ENCODE results near the gene COL27A1. TPM values are rescaled to one million over a fixed set of nuclear protein-coding genes. Genes with fewer than 3 reads are reported as not detected.

The COL27A1 gene
- total RNA-seq, 1 donor from 2014 or later, result 13.0 TPM

DNA sequence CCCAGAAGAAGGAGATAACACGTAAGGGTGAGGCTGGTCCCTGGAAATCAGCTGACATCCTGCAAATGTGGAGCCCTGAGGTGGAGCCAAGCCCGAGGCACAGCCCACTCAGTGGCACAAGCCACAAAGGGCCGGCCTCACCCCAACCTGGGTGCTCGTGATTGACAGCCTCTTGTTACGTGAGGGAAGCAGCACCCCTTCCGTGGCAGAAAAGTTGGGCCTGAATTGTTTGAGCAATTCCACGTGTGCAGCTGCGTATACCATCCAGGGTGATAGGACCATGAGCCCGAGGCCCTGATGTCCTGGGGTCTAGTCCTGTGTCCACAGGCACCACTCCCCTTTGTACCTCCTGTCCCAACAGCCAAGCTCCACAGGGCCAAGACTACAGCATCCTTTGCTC, 179.2 kb downstream of the COL27A1 start:
- Histone ChIP-seq H3K27me3 (ENCODE audit: low read depth) (no peaks in the 10 kb centered on the region), H3K4me1 (no peaks in the 10 kb centered on the region), H3K27ac (no peak overlapping the region), H3K36me3 (peaks cover 46% of the 10 kb centered on the region), H3K4me3 (no peak overlapping the region), H3K9me3 (no peaks in the 10 kb centered on the region)
- ATAC-seq (no peak), DNase-seq (no peak)
- intact Hi-C loops (cut with DNase I), result no loop called here
- TF ChIP-seq, protein P1, sequence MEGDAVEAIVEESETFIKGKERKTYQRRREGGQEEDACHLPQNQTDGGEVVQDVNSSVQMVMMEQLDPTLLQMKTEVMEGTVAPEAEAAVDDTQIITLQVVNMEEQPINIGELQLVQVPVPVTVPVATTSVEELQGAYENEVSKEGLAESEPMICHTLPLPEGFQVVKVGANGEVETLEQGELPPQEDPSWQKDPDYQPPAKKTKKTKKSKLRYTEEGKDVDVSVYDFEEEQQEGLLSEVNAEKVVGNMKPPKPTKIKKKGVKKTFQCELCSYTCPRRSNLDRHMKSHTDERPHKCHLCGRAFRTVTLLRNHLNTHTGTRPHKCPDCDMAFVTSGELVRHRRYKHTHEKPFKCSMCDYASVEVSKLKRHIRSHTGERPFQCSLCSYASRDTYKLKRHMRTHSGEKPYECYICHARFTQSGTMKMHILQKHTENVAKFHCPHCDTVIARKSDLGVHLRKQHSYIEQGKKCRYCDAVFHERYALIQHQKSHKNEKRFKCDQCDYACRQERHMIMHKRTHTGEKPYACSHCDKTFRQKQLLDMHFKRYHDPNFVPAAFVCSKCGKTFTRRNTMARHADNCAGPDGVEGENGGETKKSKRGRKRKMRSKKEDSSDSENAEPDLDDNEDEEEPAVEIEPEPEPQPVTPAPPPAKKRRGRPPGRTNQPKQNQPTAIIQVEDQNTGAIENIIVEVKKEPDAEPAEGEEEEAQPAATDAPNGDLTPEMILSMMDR (IDR thresholded peaks at IDR 0.05), result no peak

DNA sequence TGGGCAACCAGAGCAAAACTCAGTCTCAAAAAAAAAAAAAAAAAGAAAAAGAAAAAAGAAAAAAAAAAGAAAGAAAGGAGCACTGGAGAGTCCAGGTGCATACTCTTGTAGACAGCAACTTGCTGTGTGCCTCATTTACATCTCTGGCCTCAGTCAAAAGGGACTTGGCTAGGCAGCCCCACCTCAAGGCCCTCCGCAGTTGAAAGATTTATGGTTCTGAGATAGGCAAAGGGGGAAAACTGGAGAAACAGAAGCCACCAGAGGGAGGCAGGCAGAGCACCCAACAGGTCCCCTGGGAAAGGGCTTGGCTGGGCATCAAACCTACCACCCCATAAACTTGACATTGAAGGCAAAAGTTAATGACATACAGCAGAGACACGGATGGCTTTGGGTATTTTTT, 180.4 kb downstream of the COL27A1 start:
- intact Hi-C loops (cut with DNase I), result no loop called here
- Histone ChIP-seq H3K9me3 (no peaks in the 10 kb centered on the region), H3K4me1 (no peaks in the 10 kb centered on the region), H3K4me3 (no peak overlapping the region), H3K27me3 (ENCODE audit: low read depth) (no peaks in the 10 kb centered on the region), H3K27ac (no peak overlapping the region), H3K36me3 (peaks cover 59% of the 10 kb centered on the region)
- ATAC-seq (no peak), DNase-seq (no peak)
- TF ChIP-seq, protein P1 (IDR thresholded peaks at IDR 0.05), result no peak

DNA sequence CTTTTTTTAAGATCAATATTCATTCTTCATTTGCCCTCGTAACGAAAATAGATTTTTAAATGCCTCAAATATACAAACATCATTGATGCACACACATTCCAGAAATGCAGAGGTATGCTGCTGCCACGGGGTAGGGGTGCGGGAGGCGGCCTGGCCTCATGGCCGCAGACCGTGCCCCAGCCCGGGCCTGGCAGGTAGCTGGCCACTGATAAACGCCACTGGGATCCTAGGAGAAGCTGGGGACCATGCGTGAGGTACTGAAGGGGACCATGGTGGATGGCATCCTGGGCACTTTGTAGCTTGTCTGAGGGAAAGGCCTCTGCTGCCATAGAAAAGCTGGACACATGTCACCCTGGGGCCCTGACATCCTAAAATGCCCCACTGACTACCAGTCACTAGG, 180.8 kb downstream of the COL27A1 start:
- no peak for DNase-seq
- intact Hi-C loops (cut with DNase I), result no loop called here
- Histone ChIP-seq H3K27me3 (ENCODE audit: low read depth) (no peaks in the 10 kb centered on the region), H3K4me1 (no peaks in the 10 kb centered on the region), H3K4me3 (no peak overlapping the region), H3K27ac (no peak overlapping the region), H3K36me3 (peaks cover 63% of the 10 kb centered on the region), H3K9me3 (no peaks in the 10 kb centered on the region)
- no peak for ATAC-seq
- TF ChIP-seq, protein P1 (IDR thresholded peaks at IDR 0.05), result no peak

- intact Hi-C loops (cut with DNase I), result no loop called here
- no peaks in the 10 kb centered on the region for H3K27me3 ChIP-seq (ENCODE audit: low read depth)
- TF ChIP-seq, protein P1 (IDR thresholded peaks at IDR 0.05), result no peak
- no peaks in the 10 kb centered on the region for H3K4me1 ChIP-seq
- DNase-seq (no peak), ATAC-seq (no peak)
- peaks cover 70% of the 10 kb centered on the region for H3K36me3 ChIP-seq
- H3K9me3 ChIP-seq, result no peaks in the 10 kb centered on the region
- H3K4me3 ChIP-seq, result no peak overlapping the region
- no peak overlapping the region for H3K27ac ChIP-seq
These were observed 181.5 kb downstream of the COL27A1 start for GRCh38 chr9:114336699-114337395.

DNA sequence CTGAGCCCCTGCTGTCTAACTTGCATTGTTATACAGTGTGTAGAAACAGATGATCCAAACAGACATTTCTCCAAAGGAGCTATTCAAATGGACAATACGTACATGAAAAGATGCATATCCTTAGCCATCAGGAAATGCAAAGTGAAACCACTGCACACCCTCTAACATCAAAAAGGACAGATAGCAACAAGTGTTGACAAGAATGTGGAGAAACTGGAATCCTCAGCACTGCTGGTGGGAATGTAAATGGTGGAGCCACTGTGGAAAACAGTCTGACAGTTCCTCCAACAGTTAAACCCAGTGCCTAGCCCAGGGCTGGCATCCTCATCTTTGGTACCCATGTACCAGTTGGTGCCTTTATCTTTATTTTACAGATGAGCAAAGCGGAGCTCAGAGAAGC, 182.8 kb downstream of the COL27A1 start:
- intact Hi-C loops (cut with DNase I), result no loop called here
- Histone ChIP-seq H3K27me3 (ENCODE audit: low read depth) (no peaks in the 10 kb centered on the region), H3K27ac (no peak overlapping the region), H3K4me3 (no peak overlapping the region), H3K36me3 (peaks cover 83% of the 10 kb centered on the region), H3K4me1 (no peaks in the 10 kb centered on the region), H3K9me3 (no peaks in the 10 kb centered on the region)
- TF ChIP-seq, protein P1 (IDR thresholded peaks at IDR 0.05), result no peak
- DNase-seq (no peak), ATAC-seq (no peak)
